HG03175 (cell line): Measurements from ENCODE around the gene PUM1.
"Not testable (repeated sequence)": the region's sequence is repeated elsewhere in the genome, so short reads cannot be mapped to it uniquely, and the experiment has no call there.

Source experiments
- ATAC-seq: cut with Tn5 transposase; IDR thresholded peaks from one replicate; pipeline ENCODE4 v1.9.1; 2021; ENCODE audit warnings: mild to moderate bottlenecking, moderate library complexity; ENCODE audit not compliant: unreplicated experiment

Gene PUM1

GRCh38 chr1:31064718-31065309 is 703 bp downstream of the PUM1 start:
- peak; percentile 2 for ATAC-seq

GRCh38 chr1:31064111-31064717 is 1.3 kb downstream of the PUM1 start:
- no peak for ATAC-seq

DNA sequence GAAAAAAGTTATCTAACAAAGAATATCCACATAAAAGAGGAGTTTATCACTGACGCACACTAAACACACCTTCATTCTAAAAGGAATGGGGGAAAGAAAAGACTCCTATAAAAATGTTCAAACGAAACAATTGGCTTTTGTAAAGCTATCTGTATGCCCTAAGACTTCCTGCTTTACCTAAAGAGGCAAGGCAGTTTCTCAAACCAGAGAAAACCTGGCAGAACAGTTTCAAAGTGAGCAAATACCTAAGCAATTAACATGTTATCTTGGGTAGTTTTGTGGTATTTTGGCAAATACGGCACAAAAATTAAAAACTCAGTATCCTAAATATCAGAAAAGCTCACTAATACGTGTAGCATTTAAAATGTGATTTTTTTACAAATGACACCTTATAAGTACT is 1.9 kb downstream of the PUM1 start:
- no peak for ATAC-seq

DNA sequence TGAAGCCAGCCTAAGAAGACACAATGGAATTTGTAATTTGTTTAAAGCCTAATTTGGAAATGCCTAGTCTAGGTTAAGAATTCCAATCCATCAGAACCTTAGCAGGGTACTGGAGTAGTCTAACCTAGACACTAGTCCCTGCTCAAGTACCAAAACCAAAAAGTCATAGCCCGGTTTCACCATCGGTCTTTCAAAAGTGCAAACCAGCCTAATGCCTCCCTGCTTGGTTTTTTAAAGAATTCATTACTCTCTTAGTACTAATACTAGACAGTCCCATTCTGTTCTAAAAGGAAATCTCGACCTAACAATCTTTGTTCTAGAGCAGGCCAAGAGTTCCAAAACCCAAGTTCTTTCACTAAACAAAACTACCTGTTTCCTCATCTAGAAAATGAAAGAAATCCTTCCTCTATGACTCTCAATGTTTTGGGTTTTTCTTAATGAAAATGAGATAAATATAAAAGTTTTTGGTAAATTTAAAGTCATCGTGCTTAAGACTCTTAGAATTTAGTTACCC is 2.6 kb downstream of the PUM1 start:
- ATAC-seq, result no peak

GRCh38 chr1:31062162-31062866 is 3.2 kb downstream of the PUM1 start:
- ATAC-seq, result not testable (repeated sequence)

GRCh38 chr1:31058012-31058411 is 7.5 kb downstream of the PUM1 start:
- ATAC-seq, result no peak

- no peak for ATAC-seq
These were observed 9.6 kb downstream of the PUM1 start for GRCh38 chr1:31055953-31056352.

DNA sequence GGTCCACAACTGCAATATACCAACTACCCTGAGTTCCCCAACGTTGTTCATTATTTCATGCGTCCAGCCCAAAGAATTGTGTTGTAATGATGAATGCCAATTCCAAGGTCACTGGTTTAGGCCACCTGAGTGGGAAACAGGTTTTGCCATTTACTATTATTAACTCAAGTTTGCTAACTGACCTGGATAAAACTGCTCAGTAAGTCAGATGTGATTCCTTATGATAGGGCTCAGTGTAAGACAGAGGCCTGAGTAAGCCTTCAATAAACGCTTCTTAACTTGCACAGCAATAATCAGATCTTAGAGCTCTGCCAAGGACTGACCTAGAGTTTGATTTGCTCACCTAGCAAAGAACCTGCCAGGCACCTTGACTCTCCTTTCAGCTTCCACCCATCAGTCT is 10.0 kb downstream of the PUM1 start:
- ATAC-seq, result no peak

GRCh38 chr1:31054958-31055481 is 10.5 kb downstream of the PUM1 start:
- no peak for ATAC-seq

GRCh38 chr1:31054349-31054748 is 11.2 kb downstream of the PUM1 start:
- no peak for ATAC-seq

- not testable (repeated sequence) for ATAC-seq
These were observed 12.9 kb downstream of the PUM1 start for GRCh38 chr1:31052613-31053012.

DNA sequence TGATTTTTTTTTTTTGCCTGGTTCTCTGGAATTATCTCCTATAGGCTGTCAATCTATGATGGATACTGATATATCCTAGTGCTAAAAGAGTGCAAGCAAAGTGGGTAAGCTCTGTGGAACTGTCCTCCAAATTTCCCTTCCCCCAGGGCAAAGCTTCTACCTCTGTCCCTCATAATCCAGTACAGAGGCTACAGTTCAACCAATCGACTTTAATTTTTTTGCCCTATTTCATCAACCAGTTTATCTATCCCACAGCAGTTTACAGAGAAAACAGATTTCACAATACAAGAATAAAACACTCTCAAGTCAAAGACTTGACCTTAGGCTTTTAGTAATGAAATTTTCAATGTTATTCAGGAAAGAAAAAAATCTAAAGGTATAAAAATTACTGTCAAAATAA is 13.9 kb downstream of the PUM1 start:
- ATAC-seq, result no peak

- not testable (repeated sequence) for ATAC-seq
These were observed 18.0 kb downstream of the PUM1 start for GRCh38 chr1:31047507-31047906.

- no peak for ATAC-seq
These were observed 21.9 kb downstream of the PUM1 start for GRCh38 chr1:31043631-31044030.

DNA sequence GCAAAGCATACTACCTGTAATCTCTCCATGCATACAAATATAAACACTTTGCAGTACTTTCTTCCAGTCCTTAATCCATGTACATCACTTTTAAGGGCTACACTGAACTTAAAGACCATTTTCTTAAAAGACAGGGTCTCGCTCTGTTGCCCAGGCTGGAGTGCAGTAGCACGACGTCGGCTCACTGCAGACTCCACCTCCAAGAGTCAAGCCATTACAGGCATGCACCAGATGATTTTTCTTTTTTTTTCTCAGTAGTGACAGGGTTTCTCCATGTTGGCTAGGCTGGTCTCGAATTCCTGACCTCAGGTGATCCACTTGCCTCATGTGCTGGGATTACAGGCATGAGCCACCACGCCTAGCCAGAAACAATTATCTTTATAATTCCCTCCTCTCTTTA is 22.9 kb downstream of the PUM1 start:
- ATAC-seq, result no peak

DNA sequence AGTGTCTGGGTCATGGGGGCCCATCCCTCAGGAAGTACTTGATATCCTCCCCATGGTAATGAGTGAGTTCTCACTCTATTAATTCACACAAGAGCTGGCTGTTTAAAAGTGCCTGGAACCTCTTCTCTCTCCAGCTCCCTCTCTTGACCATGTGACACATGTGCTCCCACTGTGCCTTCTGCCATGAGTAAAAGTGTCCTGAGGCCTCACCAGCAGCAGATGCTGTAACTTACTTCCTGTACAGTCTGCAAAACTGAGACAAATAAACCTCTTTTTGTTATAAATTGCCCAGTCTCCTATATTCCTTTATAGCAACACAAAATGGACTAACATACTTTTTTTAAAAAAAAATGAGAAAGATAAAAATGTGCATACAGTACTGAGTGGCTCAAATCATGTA is 24.0 kb downstream of the PUM1 start:
- ATAC-seq, result no peak

DNA sequence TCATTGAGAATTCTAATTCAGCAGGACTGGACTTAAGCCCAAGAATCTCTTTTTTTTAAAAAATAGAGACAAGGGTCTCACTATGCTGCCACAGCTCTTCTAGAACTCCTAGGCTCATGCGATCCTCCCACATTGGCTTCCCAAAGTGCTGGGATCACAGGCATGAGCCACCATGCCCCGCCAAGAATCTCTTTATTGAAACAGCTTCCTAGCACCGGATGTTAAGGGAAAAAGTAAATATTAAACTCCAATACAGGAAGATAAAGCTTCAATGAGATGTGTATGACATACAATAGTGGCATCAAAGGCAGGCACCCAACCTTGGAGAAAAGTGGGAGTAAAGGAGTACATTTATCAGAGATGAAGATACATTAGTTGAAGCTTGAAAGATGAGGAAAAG is 25.5 kb downstream of the PUM1 start:
- no peak for ATAC-seq

DNA sequence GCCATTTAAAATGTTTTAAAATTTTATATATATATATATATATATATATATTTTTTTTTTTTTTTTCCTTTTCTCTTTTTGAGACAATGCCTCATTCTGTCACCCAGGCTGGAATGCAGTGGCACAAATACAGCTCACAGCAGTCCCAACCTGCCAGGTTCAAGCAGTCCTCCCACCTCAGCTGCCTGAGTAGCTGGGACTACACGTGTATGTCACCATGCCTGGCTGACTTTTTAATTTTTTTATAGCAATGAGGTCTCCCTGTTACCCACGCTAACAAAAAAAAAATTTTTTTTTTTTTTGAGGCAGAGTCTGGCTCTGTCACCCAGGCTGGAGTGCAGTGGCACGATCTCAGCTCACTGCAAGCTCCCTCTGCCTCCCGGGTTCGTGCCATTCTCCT is 26.6 kb downstream of the PUM1 start:
- not testable (repeated sequence) for ATAC-seq

- ATAC-seq, result no peak
These were observed 27.2 kb downstream of the PUM1 start for GRCh38 chr1:31038360-31038759.

DNA sequence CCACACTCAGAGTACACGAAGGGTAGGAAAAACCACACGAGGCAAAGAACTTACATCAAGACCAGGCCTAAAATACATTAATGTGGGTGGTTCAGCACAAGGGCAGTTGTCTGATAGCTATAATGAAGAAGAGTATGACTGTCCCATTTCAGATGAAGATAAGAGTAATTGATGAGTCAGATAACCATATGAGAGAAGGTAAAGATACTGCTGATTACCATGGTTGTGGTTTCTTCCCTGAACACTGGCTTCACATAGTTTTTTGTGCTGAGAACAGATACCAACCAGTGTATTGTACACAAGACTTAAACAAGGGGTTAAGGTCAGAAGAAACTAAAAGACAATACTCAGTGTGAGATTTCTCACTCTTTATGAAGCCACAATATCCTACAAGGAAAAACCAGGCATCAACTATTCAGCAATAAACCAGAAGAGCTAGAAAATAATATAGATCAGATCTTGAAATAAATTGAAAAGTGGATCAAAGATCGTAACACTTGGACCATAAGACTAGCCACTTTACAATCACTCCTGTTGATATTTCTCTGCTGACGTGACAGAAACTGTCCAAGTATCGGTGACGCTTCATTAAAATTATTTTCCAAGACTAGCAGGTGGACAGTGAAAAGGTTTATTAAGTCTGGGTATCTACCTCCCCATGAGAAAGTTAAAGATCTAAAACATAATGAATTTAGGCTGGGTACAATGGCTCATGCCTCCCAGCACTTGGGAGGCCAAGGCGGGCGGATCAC is 28.6 kb downstream of the PUM1 start:
- no peak for ATAC-seq

- no peak for ATAC-seq
These were observed 31.9 kb downstream of the PUM1 start for GRCh38 chr1:31033598-31033997.
